HG03354 (cell line): ENCODE measurements around the gene ARFIP1.
"Not testable (repeated sequence)": the region's sequence is repeated elsewhere in the genome, so short reads cannot be mapped to it uniquely, and the experiment has no call there.

Experiments
- ATAC-seq: cut with Tn5 transposase; IDR thresholded peaks from one replicate; pipeline ENCODE4 v1.9.1; 2021; ENCODE audit warnings: mild to moderate bottlenecking; ENCODE audit not compliant: unreplicated experiment, poor library complexity, severe bottlenecking

Gene ARFIP1

GRCh38 chr4:152779513-152780266 lies at the start of gene ARFIP1, which contains the start of gene TIGD4:
TSS of gene ARFIP1 (plus strand) at chr4:152779954. CDS start at chr4:152829634, 49,680 bp downstream.
TSS of gene TIGD4 (minus strand) at chr4:152779730. CDS start at chr4:152771004, 8,726 bp downstream.
- ATAC-seq: peak; percentile 92

GRCh38 chr4:152731997-152732396 lies 47.8 kb upstream of the ARFIP1 start:
- no peak for ATAC-seq

GRCh38 chr4:152734015-152734698 lies 45.6 kb upstream of the ARFIP1 start:
- no peak for ATAC-seq

- no peak for ATAC-seq
These were observed 45.1 kb upstream of the ARFIP1 start for GRCh38 chr4:152734699-152735050.

- ATAC-seq: no peak
These were observed 44.3 kb upstream of the ARFIP1 start for GRCh38 chr4:152735396-152735859.

- no peak for ATAC-seq
These were observed 43.8 kb upstream of the ARFIP1 start for GRCh38 chr4:152735906-152736305.

GRCh38 chr4:152738827-152739226 lies 40.9 kb upstream of the ARFIP1 start:
- ATAC-seq: no peak

GRCh38 chr4:152747444-152747843 lies 32.3 kb upstream of the ARFIP1 start:
- ATAC-seq: no peak

GRCh38 chr4:152748619-152749018 lies 31.1 kb upstream of the ARFIP1 start:
- ATAC-seq: no peak

GRCh38 chr4:152763796-152764195 lies 16.0 kb upstream of the ARFIP1 start:
- ATAC-seq: no peak

- ATAC-seq: not testable (repeated sequence)
These were observed 14.6 kb upstream of the ARFIP1 start for GRCh38 chr4:152765069-152765737.

- peak; percentile 92 for ATAC-seq
These were observed 7.8 kb upstream of the ARFIP1 start for GRCh38 chr4:152771741-152772533.

GRCh38 chr4:152773339-152773738 lies 6.4 kb upstream of the ARFIP1 start:
- ATAC-seq: no peak

- no peak for ATAC-seq
These were observed 5.8 kb upstream of the ARFIP1 start for GRCh38 chr4:152773953-152774352.

- ATAC-seq: no peak
These were observed 3.4 kb upstream of the ARFIP1 start for GRCh38 chr4:152776352-152776751.

GRCh38 chr4:152777488-152777887 lies 2.3 kb upstream of the ARFIP1 start:
- ATAC-seq: no peak

GRCh38 chr4:152778656-152779512 lies 870 bp upstream of the ARFIP1 start:
- ATAC-seq: peak; percentile 33

GRCh38 chr4:152780267-152780778 lies 569 bp downstream of the ARFIP1 start:
- peak; percentile 41 for ATAC-seq
